COR-L47 (cell line): ENCODE data around the gene MZT2B.
"Not testable (repeated sequence)": the region's sequence is repeated elsewhere in the genome, so short reads cannot be mapped to it uniquely, and the experiment has no call there.

Experiments
- DNase-seq: peaks from one replicate; lab custom pipeline; 2025; lab: John Stamatoyannopoulos, UW

Gene MZT2B

GRCh38 chr2:130180404-130181324 is 1.4 kb upstream of the MZT2B start:
- not testable (repeated sequence) for DNase-seq

DNA sequence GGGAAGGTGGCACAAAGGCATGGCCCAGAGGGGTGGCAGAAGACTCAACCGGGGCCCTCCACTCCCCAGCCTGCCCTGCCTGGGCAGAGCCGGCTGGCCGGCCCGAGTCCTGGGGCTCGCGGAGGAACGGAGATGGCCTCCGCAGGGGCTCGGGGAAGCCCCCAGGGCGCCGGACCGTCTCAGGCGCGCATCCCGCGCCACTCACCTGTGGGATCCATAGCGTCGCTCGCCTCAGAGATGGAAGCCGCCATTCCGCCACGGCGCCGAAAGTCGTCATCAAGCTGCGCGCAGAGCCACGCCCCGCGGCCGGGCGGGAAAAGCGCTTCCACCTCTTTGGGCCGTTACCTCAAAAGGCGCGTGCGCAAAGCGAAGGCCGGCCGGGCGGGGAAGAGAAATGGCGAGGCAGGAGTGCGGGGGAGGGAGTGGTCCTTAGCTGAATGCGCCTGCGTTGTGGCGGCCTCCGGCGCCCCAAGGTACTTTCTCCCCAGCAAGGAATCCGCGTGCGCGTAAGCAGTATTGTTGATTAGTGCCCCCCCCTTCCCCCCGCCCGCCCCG is 660 bp upstream of the MZT2B start, which contains the start of gene SMPD4:
Gene SMPD4 (minus strand): TSS at position 278 of the 555 bp plus-strand sequence. CDS start 5,010 bp downstream, outside the sequence.
- peak; percentile 94 for DNase-seq

DNA sequence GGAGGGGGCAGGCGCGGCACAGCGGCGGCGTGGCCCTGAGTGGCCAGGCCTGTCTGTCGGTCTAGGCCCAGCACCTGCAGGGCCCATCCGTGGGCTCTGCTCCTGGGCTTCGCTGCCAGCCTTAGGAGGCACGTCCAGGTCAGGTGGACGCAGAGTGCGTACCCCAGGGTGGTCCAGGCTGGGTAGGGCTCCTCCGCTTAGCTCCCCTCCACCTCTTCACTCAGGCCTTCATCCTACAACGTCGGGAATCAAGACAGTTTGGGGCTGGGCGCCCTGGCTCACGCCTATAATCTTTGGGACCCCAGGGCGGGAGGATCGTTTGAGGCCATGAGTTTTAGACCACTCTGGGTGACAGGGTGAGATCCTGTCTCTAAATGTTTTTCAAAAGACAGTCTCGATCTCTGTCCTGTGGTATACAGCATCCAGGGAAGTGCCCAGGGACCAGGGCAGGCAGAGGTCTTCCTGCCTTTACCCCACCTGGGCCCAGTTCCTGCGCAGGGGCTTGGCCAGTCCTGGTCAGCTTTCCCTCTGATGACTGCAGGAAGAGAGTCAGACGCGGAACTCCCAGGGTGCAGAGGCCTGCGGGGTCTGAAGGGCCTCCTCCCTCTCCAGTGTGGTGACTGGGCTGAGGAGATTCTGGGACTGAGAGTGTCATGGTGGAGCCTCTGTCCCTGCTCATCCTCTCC is 907 bp downstream of the MZT2B start:
- peak; percentile 7 for DNase-seq

- DNase-seq = no peak
Measured at GRCh38 chr2:130183512-130184373, 1.7 kb downstream of the MZT2B start.

- DNase-seq = no peak
Measured at GRCh38 chr2:130185436-130185835, 3.4 kb downstream of the MZT2B start.

DNA sequence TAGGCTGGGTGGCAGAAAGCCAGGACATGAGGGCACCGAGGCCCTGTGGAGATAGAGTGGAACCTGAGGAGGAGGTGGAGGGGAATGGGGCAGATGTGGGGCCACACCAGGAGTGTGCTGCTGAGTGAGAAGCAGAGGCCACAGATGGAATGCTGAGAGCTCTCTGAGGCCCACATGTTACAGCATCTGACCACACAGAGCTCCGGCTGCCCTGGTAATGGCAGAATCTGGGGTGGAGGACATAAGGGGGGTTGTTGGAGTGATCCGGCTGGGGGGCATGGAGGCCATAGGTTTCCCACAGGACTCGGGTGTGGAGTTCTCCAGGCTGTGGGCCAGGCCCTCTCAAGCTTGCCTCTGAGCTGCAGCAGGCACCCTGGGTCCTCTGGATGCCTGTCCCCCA is 3.8 kb downstream of the MZT2B start:
- DNase-seq = no peak

GRCh38 chr2:130186391-130186790 is 4.3 kb downstream of the MZT2B start:
- no peak for DNase-seq

GRCh38 chr2:130187268-130187667 is 5.2 kb downstream of the MZT2B start:
- DNase-seq = no peak

- DNase-seq = not testable (repeated sequence)
Measured at GRCh38 chr2:130187859-130188792, 6.1 kb downstream of the MZT2B start.

- DNase-seq = not testable (repeated sequence)
Measured at GRCh38 chr2:130188958-130189357, 6.9 kb downstream of the MZT2B start.

DNA sequence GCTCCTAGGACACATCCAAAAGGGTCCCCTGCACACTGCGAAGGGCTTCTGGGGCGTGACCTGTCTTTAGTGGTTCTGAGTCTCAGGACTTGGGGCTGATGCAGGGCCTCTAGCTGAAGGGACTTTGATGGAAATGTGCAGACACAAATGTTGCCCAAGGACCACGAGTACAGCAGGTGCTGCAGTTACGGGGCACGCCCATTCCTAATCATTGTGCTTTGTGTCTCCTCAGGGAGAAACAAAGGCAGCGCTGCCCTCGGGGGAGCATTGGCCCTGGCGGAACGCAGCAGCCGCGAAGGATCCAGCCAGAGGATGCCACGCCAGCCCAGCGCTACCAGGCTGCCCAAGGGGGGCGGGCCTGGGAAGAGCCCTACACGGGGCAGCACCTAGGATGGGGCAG is 8.2 kb downstream of the MZT2B start:
- DNase-seq = no peak

GRCh38 chr2:130191319-130191718 is 9.3 kb downstream of the MZT2B start:
- DNase-seq = not testable (repeated sequence)

DNA sequence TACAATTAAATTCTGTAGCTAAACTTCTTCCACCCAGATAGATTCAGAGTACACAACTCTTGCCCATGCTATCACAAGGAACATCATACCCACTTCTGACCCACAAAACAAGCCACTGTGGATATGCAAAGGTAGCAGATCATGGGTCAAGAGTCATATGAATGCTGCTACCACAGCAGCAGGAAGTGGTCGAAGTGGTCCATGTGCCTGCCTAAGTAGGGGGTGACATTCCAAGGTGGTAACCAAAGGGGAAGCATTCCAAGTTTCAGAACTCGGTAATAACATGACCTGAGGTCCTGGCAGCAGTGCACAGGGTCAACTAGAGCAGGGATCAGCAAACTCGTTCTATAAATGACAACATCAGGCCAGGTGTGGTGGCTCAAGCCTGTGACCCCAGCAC is 10.4 kb downstream of the MZT2B start:
- DNase-seq = not testable (repeated sequence)

DNA sequence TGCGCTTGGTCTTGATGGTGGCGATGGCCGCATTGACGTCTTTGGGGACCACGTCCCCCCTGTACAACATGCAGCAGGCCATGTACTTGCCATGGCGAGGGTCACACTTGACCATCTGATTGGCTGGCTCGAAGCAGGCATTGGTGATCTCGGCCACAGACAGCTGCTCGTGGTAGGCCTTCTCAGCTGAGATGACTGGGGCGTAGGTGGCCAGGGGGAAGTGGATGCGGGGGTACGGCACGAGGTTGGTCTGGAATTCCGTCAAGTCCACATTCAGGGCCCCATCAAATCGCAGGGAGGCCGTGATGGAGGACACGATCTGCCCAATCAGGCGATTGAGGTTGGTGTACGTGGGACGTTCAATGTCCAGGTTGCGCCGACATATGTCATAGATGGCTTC is 11.8 kb downstream of the MZT2B start:
- not testable (repeated sequence) for DNase-seq

DNA sequence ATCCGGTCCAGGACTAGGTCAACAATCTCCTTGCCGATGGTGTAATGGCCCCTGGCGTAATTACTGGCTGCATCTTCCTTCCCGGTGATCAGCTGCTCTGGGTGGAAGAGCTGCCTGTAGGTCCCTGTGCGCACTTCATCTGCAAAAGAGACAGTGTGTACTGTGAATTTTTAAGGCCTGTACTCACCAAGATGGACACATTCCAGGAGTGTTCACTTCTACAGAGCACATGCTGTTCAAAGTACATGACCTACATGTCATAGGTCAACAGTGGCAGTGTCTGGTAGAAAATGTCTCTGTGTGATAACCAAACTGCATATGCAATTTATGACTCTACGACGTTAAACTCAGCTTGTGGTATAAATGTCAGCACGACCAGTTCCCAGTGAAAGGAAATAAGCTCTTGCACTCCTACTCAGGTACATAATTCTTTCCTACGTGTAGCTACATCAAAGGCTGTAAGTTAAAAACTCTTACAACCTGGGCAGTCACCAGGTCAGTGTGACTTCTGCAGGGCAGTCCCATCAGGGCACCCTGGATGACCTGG is 13.1 kb downstream of the MZT2B start:
- not testable (repeated sequence) for DNase-seq

GRCh38 chr2:130196052-130196451 is 14.0 kb downstream of the MZT2B start:
- DNase-seq = not testable (repeated sequence)

DNA sequence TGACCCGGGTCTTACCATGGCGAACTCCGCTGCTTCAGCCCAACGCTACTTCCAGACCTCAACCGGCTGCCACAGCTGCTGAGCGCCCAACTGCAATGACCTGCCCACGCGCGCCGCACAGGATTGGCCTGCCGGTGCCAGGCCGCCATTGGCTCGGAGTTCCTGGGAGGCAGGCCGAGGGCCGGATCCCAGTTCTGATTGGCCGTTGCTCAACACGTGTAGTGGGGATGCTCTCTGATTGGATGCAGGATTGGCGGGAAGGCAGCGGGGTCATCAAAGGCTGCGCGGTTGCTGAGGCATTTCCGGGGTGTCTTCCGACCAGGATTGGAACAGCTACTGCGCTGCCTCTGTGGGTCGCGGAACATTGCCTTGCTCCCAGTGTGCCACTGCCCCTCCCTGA is 16.3 kb downstream of the MZT2B start, which contains the start of gene TUBA3E:
Gene TUBA3E (minus strand): TSS at position 97 of the 400 bp plus-strand sequence. CDS start 79 bp downstream, at position 18.
- no peak for DNase-seq

DNA sequence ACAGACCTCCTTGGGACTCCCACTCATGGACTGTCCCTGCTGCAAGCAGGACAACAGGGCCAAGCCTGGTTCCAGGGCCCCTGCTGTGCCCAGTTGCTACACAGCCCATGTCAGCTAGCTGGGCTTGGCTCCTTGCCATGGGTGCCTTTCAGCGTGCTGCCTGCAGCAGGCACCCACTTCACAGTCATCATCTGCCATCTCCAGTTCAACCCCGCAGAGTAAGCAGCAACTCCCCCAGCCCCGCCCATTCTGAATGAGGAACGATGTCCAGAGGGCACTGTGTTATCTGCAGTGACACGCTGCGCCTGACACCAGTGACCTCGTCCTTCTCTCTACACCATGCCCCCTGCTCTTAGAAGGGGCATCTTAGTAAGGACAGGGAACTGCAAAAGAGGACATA is 20.5 kb downstream of the MZT2B start:
- DNase-seq = not testable (repeated sequence)

DNA sequence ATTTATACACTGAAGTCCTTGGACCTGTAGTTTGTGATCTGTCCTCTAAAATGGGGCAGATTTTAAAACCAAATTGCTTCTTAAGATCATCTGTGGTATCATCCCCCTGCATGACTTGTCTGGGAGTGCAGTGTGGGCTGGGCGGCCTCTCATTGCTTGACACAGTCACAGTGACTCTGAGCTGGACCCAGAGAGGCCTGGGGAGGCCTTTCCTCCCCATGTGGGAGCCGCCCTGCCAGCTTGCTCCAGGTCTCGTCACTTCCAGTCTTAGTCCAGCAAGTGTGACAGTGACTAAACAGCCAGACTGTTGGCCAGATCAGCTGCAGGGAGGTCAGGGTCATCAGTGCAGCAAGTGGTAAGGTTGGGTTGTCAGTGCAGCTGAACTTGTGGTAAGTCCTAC is 21.1 kb downstream of the MZT2B start:
- not testable (repeated sequence) for DNase-seq

DNA sequence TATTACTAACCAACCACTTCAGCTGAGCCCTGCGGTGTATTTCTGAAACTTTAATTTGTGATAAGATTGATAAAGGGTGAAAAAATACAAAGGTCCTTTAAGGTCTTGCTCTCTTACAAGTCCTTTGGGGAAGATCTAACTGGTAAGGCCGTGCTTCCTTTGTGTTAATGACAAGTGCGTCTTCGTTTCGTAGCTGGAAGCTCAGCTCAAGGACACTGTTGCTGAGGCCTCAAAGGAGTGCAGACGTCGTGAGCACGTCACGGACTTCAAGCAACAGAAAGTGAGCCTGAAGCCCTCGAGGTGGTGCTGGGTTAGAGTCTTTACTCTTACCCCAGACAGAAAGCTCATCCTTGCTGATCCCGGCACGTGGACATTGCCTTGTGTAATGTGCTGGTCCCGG is 25.0 kb downstream of the MZT2B start:
- DNase-seq = not testable (repeated sequence)
